Prostate gland (tissue), 2 donors: ENCODE data around the gene IFT57. TPM values are rescaled to one million over a fixed set of nuclear protein-coding genes. Genes with fewer than 3 reads are reported as not detected.

Source experiments
- DNase-seq: peaks from one replicate; pipeline ENCODE4 v3.0.0-alpha.2; 2019; ENCODE audit warnings: low spot score
- H3K27ac ChIP-seq, 2 donors: fragments of 200-600 bp; sonication (generic); 2 replicates each; pipeline ENCODE4 v1.5.1; 2017 to 2019
- H3K27me3 ChIP-seq: fragments of 200-600 bp; sonication (generic); replicated peaks from 2 replicates; pipeline ENCODE4 v1.5.1; 2019; ENCODE audit not compliant: insufficient read depth
- H3K36me3 ChIP-seq, 2 donors: fragments of 200-600 bp; sonication (generic); 1 replicate in 1 of 2; 2 replicates in 1 of 2; pipeline versions ENCODE4 v1.5.1 to v1.8.1; 2017 to 2019
- H3K4me1 ChIP-seq: fragments of 200-600 bp; sonication (generic); replicated peaks from 2 replicates; pipeline ENCODE4 v1.5.1; 2019
- H3K4me3 ChIP-seq, 2 donors: fragments of 200-600 bp; sonication (generic); 2 replicates each; pipeline ENCODE4 v1.5.1; 2017 to 2019
- H3K9me3 ChIP-seq: fragments of 200-600 bp; sonication (generic); 2 replicates; pipeline ENCODE4 v1.5.1; 2017
- CTCF ChIP-seq, 4 experiments: fragments of 200-600 bp in 2 of 4; fragments of 450-650 bp in 2 of 4; sonication (generic) in 2 of 4; IDR thresholded peaks; 1 replicate in 3 of 4; 2 replicates in 1 of 4; pipeline ENCODE4 v1.5.1; 2016 to 2019; ENCODE audit warnings: antibody characterized with exemption in 4 of 4, mild to moderate bottlenecking in 2 of 4, moderate library complexity in 2 of 4
- POLR2A ChIP-seq: fragments of 450-650 bp; IDR thresholded peaks from one replicate; pipeline ENCODE4 v1.6.1; 2016; ENCODE audit warnings: antibody characterized with exemption, mild to moderate bottlenecking
- POLR2AphosphoS5 ChIP-seq: sonication (generic); formaldehyde crosslinking; IDR thresholded peaks from one replicate; pipeline ENCODE4 v1.6.1; 2017; ENCODE audit warnings: antibody characterized with exemption
- WGBS: methylation state at CpG from one replicate; pipeline ENCODE4 v1.1.5; 2018; 5-methylcytosine and 5-hydroxymethylcytosine counted together
- intact Hi-C: fragments of 100-400 bp; cut with DNase I; formaldehyde crosslinking; loops from one replicate; pipeline ENCODE4 v1.14.2; 2022
- total RNA-seq, 2 donors: library from RNA; depleted of rRNA; stranded (reverse); fragments of >200 nt; gene quantifications; one replicate each; pipeline ENCODE4 v1.1.0, GENCODE V29; 2016

Gene IFT57
- total RNA-seq, 2 donors from 2014 or later = 88.8 to 163 TPM

- Histone ChIP-seq H3K27ac (no peak overlapping the region), H3K9me3 (no peaks in the 10 kb centered on the region), H3K4me1 (no peaks in the 10 kb centered on the region), H3K36me3 (no peaks in the 10 kb centered on the region), H3K27me3 (no peaks in the 10 kb centered on the region), H3K4me3 (no peak overlapping the region)
- 89% methylated on average over 1 of the region's 1 CpG for WGBS
- no peak for DNase-seq
- no peak for TF ChIP-seq CTCF (IDR thresholded peaks at IDR 0.05)
- no peak for TF ChIP-seq POLR2AphosphoS5
- intact Hi-C loops = no loop called here
Measured at GRCh38 chr3:108183181-108183580, 39.0 kb downstream of the IFT57 start.

- Histone ChIP-seq H3K4me1 (no peaks in the 10 kb centered on the region), H3K27me3 (no peaks in the 10 kb centered on the region), H3K36me3 (no peaks in the 10 kb centered on the region), H3K27ac (no peak overlapping the region), H3K4me3 (no peak overlapping the region), H3K9me3 (no peaks in the 10 kb centered on the region)
- intact Hi-C loops = no loop called here
- 67% methylated on average over 1 of the region's 1 CpG for WGBS
- TF ChIP-seq POLR2A (no peak), POLR2AphosphoS5 (no peak), CTCF (IDR thresholded peaks at IDR 0.05) (no peak)
- no peak for DNase-seq
Measured at GRCh38 chr3:108182339-108182738, 39.9 kb downstream of the IFT57 start.

GRCh38 chr3:108181172-108181571 lies 41.1 kb downstream of the IFT57 start:
- DNase-seq = no peak
- intact Hi-C loops = no loop called here
- H3K27ac ChIP-seq = no peak overlapping the region
- no peak for TF ChIP-seq POLR2AphosphoS5
- no peak for TF ChIP-seq CTCF (IDR thresholded peaks at IDR 0.05)
- TF ChIP-seq POLR2A = no peak
- H3K27me3 ChIP-seq = no peaks in the 10 kb centered on the region
- H3K36me3 ChIP-seq = no peaks in the 10 kb centered on the region
- H3K9me3 ChIP-seq = no peaks in the 10 kb centered on the region
- H3K4me3 ChIP-seq = no peak overlapping the region
- WGBS = 44% methylated on average over 1 of the region's 1 CpG
- no peaks in the 10 kb centered on the region for H3K4me1 ChIP-seq

- 14% methylated on average over 1 of the region's 1 CpG for WGBS
- Histone ChIP-seq H3K9me3 (no peaks in the 10 kb centered on the region), H3K4me1 (no peaks in the 10 kb centered on the region), H3K4me3 (no peak overlapping the region), H3K27me3 (no peaks in the 10 kb centered on the region), H3K36me3 (no peaks in the 10 kb centered on the region), H3K27ac (no peak overlapping the region)
- intact Hi-C loops = no loop called here
- no peak for TF ChIP-seq CTCF (IDR thresholded peaks at IDR 0.05)
- no peak for TF ChIP-seq POLR2A
- no peak for TF ChIP-seq POLR2AphosphoS5
- no peak for DNase-seq
Measured at GRCh38 chr3:108180194-108180593, 42.0 kb downstream of the IFT57 start.

- TF ChIP-seq POLR2AphosphoS5 = no peak
- no peak for TF ChIP-seq CTCF (IDR thresholded peaks at IDR 0.05)
- TF ChIP-seq POLR2A = no peak
- 100% methylated on average over 1 of the region's 1 CpG for WGBS
Measured at GRCh38 chr3:108178676-108179075, 43.5 kb downstream of the IFT57 start.

More at GRCh38 chr3:108178676-108179075, 43.5 kb downstream of the IFT57 start:
- Histone ChIP-seq H3K4me1 (no peaks in the 10 kb centered on the region), H3K27me3 (no peaks in the 10 kb centered on the region), H3K27ac (no peak overlapping the region), H3K9me3 (no peaks in the 10 kb centered on the region), H3K4me3 (no peak overlapping the region), H3K36me3 (no peaks in the 10 kb centered on the region)
- DNase-seq = no peak
- intact Hi-C loops = no loop called here
